HG02798 (cell line): ENCODE results near the gene DNAJC10.
A peak's percentile ranks its signal among the peaks of the same experiment; 100 is the strongest.
"Not testable (repeated sequence)": the region's sequence is repeated elsewhere in the genome, so short reads cannot be mapped to it uniquely, and the experiment has no call there.

Experiments
- ATAC-seq: cut with Tn5 transposase; IDR thresholded peaks from one replicate; pipeline ENCODE4 v1.9.1; 2021; ENCODE audit warnings: mild to moderate bottlenecking; ENCODE audit not compliant: unreplicated experiment, poor library complexity

Gene DNAJC10

GRCh38 chr2:182715892-182716649, at the start of gene DNAJC10:
DNAJC10 (plus strand) TSS chr2:182716257; CDS start chr2:182718087, 1,830 bp downstream.
- peak; percentile 91 for ATAC-seq

- peak; percentile 88 for ATAC-seq
These were observed 49.3 kb upstream of the DNAJC10 start for GRCh38 chr2:182666674-182667314.

DNA sequence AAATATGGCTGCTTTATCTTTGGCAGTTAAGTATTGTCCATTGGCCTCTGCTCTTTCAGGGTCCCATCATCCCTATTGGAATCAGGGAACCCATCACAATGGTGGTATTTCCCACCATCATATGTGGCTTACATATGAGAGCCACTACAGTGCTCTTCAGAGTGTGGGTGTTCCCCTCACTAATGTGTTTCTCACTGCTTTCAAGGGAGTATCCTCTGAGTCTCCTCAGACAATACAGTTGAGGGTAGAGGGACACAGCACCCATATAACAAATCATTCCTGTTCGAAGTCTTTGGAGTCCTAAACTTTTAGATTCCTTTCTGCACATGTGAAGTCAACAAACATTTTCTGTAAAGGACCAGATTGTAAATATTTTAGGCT, 48.8 kb upstream of the DNAJC10 start:
- ATAC-seq, result peak; percentile 25

DNA sequence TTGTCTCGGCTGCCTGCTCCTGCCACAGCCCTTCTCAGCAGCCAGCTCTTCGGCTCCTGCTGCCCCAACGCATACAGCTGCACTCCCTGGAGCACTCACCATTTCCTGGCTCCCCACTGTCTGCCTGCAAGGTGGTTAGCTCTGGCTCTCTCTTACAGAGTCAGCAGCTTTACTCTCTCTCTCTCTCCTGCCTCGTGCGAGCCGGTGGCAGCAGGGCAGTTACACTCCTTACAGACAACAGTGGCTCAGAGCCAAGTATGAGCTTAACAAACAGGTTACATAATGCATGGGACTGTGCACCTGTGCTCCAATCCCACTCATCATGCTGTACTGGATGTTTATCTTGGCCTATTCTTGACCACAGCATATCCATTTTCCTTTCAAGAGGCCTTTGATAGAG, 47.4 kb upstream of the DNAJC10 start:
- ATAC-seq, result no peak

DNA sequence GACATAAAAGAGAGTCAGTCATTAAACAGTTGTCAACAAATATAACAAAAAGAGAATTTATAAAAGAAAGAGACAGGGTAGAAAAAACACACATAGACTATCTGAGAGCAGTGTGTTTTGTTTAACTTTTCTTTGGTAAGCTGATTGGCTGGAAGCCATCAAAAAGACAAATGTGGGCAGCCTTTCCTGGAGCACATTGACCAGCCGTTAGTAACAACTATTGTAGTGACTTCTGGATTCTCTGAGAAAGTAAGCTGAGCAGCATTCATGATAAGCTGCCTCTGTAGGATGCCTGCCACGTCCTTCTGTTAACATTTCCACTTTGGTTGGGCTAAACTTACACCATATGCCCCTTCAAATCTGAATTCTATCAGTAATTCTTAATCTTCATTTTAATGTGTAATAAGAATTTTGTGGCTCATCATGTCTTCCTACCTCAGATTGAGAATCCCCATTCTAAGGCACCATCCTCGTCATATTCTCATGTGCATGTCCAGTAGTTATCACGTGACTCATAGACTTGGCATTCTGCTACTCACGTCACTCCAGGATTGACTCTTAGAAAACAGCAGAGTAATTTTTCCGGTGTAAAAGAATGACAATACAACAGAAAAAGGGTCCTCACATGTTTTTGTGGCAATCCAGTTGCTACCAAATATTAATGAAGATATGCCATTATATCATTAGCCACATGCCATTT, 43.4 kb upstream of the DNAJC10 start:
- ATAC-seq, result no peak

DNA sequence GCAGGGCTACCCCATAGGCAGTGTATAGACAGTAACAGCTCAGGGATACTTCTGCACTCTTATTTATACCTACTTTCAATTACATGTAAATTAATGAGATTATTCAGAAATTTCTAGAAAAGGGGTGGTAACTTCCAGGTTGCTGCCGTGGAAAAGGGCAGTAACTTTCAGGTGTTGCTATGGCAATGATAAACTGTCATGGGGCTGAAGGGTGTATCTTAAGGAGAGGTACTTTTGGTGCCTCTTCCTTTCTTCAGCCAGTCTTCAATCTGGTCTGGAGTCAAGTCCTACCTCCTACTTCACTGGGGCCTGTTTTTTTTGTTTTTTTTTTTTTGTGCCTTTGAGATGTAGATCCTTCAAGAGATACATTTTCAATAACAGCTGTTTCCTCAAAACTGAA, 35.2 kb upstream of the DNAJC10 start:
- no peak for ATAC-seq

DNA sequence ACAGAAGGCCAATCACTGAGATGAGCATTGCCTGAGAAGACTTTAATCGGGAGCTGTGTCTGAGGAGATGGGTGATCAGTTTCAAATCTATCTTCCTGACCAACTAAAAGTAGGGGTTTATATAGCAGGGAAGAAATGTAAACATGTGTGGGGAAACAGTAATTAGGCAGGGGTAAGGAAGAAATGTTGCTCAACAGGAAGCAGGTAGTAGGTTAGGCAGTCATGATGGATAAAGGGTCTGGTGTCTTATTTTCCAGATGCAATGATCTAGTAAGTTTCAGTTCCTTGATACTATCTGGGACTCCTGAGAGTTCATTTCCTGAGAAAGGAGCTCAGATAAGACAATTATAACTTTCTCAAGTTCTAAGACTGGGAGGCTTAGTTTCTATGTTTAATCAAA, 33.8 kb upstream of the DNAJC10 start:
- ATAC-seq, result no peak

- no peak for ATAC-seq
These were observed 30.5 kb upstream of the DNAJC10 start for GRCh38 chr2:182685559-182685958.

DNA sequence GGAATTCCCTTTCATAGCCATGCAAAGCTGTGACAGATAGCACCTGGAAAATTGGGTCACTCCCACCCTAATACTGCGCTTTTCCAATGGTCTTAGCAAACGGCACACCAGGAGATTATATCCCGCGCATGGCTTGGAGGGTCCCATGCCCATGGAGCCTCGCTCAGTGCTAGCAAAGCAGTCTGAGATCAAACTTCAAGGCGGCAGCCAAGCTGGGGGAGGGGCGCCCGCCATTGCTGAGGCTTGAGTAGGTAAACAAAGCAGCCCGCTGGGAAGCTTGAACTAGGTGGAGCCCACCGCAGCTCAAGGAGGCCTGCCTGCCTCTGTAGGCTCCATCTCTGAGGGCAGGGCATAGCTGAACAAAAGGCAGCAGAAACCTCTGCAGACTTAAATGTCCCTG, 29.3 kb upstream of the DNAJC10 start:
- not testable (repeated sequence) for ATAC-seq

- no peak for ATAC-seq
These were observed 21.9 kb upstream of the DNAJC10 start for GRCh38 chr2:182694189-182694588.

- no peak for ATAC-seq
These were observed 20.3 kb upstream of the DNAJC10 start for GRCh38 chr2:182695776-182696175.

DNA sequence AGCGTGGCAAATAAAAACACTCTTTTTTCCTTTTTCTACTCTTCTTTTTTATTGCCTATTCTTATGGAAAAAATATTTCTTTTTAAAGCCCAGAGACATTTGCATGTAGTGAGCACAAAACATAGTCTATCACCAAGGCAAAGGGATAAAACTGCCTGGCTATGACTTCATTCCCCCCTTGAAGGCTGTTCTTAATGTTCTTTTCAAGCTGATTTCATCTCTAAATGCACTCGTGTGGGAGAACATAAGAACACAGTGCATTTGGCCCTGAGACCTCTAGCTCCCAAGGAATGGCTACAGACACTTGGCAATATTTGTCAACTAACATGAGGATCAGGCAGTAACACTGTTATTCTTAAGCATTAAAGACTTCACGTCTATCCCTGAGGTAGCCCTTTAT, 17.4 kb upstream of the DNAJC10 start:
- ATAC-seq, result no peak

DNA sequence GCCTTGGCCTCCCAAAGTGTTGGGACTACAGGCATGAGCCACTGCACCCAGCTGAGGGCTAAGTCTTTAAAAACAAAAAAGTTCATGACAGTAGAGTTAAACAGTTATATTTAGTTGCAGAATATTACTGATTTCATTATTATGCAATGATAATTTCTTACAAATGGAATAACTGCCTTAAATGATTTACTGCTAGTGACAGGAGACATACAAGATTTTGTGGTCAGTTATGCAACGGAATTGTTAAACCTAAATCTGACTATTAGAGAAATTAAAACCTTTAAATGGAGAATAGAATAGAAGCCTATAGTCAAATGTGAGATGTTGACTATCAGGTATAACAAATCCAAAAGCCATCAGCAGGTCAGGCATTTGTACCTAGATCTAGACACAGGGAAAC, 10.3 kb upstream of the DNAJC10 start:
- ATAC-seq, result no peak

- ATAC-seq, result no peak
These were observed 9.3 kb upstream of the DNAJC10 start for GRCh38 chr2:182706751-182707150.

DNA sequence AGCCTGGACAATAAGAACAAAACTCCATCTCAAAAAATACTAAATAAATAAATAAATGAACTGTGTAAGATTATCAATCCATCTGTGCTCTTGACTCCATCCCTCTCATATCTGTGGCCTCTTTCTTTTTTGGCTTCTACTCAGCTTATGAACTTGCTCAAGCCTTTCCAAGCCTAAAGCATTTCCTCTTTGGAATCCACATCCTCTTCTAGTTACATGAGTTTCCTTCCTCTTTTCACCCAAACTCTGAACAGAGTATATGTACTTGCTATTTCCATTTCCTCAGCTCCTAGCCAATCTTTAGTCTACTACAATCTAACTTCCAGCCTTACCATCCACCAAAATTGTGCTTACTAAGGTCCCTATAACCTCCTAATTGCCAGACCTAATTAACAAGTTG, 2.5 kb upstream of the DNAJC10 start:
- no peak for ATAC-seq

DNA sequence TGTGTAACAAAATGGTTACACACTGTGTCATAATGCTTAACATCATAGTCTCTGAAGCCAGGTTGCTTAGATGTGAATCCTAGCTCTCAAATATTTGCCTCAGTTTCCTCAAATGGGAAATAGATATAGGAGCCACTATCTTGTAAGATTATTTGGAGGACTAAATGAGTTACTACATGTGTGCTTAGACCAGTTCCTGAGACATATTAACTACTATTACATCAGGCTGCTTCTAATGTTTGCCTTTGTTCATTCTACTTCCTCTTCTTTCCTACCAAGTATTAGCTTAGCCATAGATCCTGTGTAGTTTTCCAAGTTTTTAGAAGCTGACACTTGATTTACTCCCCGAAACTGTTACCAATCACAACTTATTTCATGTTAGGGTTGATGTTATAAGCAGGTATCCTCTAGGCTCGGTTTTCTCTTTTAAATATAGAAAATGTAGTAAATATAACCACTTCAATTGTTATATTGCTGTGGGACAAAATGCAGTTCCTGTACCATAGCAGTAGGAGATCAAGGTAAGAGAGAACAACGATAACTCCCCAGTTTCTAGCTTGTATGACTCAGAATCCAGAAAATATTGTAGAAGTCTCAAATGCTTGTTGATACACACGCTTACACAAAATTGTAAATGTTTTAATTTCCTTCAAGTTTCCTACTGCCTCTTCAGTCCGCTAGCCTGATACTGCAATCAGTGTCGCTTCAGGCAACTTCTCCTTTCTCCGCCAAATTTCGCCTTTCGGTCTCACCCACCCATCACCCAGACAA, 751 bp upstream of the DNAJC10 start:
- peak; percentile 1 for ATAC-seq

- ATAC-seq, result no peak
These were observed 558 bp downstream of the DNAJC10 start for GRCh38 chr2:182716650-182716979.

DNA sequence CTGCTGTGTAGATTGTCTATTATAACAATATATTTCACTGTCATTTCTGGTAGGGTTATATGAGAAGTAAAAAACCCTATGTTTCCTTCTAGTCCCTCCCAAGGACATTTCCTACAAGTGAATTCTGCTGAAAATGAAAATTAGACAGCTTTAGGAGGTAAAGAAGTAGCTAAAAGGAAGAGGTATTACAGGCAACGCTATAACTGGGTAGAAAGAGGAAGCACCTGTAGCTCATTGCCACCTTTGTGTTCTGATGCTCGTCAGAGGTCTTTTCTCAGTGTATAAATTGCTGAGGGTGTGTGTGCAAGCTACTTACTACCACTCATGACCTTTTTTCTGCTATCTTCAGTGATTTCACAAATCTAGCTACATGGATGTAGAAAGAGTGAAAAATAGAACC, 1.4 kb downstream of the DNAJC10 start:
- ATAC-seq, result peak; percentile 41

GRCh38 chr2:182717816-182718215, 1.8 kb downstream of the DNAJC10 start:
- no peak for ATAC-seq

- ATAC-seq, result no peak
These were observed 2.4 kb downstream of the DNAJC10 start for GRCh38 chr2:182718459-182718858.

GRCh38 chr2:182719116-182719515, 3.1 kb downstream of the DNAJC10 start:
- not testable (repeated sequence) for ATAC-seq
